SIG-M5 treated with dmso at 0.1 percent for 504 hours (cell line): Measurements from ENCODE around the gene POU2F3.

Source experiments
- DNase-seq: peaks from one replicate; lab custom pipeline; 2025; ENCODE audit not compliant: unreplicated experiment; lab: John Stamatoyannopoulos, UW

Gene POU2F3

DNA sequence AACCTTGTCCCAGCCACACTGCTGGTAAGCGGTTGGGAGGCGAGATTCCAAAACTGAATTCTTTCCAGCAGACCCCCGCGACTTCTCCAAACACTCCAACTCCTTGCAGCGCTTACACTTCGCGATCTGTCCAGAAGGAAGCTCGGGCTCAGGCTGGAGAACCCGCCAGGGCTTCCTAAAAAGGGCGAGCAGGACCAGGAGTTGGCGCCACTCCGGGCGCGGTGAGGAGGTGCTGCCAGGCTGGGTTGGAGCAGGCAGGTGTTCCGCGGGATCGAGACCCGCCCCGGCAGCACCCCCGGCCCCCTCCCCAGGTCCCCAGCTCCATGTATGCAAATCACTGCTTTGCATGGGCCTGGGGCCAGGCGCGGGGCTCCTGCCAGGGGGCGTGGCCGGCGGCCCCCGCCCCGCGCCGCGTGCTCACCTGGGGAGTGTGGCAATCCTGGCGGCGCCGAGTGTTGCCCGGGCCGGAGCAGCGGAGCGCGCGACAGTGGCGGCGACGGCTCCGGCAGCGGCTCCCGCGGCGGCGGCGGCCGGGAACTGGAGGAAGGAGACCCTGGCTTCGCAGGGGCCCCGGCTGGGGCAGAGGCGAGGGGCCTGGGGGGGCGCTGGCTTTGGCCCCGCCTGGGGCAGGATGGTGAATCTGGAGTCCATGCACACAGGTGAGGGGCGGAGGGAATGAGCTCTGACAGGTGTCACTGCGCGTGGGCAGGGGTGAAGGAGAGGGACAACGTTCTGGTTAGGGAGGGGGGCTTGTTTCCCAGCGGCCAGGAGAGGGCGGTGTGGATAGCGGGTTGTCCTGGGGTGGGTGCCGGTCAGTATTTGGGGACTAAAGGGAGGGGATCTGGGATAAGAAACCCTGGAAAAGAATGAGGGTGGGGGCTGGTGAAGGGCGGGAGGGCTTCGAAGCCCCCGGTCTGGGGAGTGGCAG is at the start of gene POU2F3:
TSS of gene POU2F3 (plus strand) at position 428 of the 928 bp plus-strand sequence. CDS start at position 632, 204 bp downstream.
- DNase-seq, result no peak

DNA sequence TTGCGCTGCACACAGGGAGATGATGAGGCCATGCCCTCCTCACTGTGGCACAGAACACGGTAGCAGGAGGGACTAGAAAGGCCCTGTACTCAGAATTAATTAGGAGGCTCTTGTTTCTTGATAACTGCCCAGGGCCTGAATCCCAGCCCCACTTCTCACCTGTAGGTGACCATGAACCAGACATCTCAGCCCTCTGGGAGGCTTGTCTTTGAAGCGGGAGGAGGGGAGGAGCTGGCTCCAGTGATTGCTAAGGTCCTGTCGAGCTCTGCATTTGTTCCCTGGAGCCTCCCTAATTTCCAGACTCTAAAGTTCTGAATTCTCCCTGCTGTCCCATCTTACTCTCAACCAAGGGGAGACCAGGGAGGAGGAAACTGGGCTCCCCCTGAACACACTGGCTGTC is 48.9 kb upstream of the POU2F3 start:
- DNase-seq, result no peak

DNA sequence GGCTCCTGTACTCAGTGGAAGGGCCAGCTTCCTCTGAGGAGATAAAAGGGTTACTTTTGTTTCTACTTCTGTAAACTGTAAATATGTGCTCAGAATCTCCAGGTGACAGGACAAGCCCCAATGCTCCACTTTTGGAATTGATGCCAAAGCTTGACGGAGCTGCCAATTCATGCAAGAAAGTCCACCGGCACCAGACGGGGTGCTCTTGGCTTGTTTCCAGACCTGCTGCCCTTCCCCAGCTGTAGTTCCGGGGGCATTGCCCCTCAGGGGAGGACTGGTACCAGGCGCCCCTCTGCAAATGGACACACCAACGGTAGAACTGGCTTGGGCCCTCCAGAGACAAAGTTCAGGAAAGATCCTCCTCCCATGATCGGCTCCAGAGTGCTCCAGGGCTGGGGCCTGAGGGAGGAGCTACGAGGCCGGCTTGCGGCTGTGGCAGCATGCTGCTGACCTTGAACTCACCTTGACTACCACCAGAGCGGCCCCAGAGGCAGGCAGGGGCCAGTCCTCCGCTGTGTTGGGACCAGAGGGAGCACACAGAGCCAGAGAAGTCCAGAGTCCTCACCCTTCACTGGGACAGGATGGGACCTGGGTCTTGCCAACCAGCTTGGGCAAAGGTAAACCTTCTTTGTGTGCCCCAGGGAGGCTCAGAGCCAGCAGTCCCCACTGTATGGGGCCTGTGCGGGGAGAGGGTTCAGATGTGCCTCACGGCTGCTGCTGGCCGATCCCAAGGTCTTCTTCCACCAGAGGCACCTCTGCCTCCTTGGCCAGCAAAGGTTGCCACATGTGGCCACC is 46.9 kb upstream of the POU2F3 start:
- no peak for DNase-seq

- DNase-seq, result no peak
These were observed 45.8 kb upstream of the POU2F3 start for GRCh38 chr11:120194166-120194565.

GRCh38 chr11:120195601-120196320 is 44.2 kb upstream of the POU2F3 start:
- DNase-seq, result no peak

DNA sequence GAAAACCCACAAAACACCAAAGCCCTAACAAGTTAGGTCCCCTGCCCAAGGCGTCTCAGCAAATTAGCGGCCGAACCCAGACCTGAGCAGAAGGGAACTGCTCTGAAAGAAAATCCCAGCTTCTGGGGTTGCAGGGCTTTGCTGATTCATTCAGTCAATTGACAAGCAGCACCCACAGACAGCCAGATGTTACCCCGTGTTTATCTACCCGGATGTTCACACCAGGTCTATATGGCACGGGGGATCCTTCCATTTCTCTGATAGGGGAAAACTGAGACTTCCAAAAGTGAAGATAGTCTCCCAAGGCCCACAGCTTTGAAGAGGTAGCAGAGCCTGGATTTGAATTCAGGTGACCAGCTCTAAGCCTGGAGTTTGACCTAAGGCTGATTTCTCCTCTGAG is 43.1 kb upstream of the POU2F3 start:
- no peak for DNase-seq

DNA sequence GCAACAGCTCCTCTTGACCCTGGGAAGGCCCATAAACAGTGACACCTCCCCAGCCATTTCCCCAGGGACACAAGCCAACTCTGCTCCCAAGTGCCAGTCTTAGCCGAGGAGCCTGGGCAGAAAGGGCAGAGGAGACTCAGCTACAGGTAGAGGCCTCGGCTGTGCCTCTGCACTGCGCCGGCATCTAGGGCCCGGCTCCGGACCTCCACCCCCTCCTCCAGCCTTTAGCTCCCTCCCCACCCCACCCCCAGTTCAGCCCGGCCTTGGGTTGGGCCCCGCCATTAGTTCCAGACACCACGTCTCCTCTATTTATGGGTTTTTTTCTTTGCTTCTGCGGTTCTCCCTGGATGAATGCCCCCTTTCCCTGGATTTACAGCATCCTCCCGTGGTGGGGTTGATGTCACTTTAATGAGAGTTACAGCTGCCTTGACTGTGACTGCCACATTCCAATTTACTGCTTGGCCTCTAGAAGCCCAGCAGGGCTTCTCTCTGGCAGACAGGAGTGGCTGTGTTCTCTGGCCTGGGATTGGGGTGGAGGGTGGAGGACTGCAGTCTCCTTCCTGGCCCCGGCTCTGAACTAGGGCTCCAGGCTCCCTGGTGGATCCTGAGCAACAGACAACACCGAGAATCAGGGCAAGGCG is 42.6 kb upstream of the POU2F3 start:
- DNase-seq, result no peak

DNA sequence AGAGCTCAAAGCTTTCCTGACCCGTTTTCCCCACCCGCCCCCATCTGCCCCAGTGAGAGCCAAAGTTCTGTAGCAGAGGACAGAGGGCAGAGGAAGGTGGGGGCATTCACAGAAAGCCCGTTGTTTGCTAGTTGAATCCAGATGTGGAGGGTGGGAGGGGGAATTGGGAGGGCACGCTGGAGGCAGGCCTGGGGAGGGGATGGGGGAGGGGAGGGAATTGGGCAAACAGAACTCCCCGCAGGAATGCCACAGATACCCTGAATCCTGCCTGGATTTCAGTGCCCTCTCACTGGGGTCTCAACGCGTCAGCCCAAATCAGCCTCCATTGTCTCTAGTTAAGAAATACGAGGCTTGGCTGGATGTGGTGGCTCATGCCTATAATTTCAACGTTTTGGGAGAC is 42.0 kb upstream of the POU2F3 start:
- DNase-seq, result no peak

DNA sequence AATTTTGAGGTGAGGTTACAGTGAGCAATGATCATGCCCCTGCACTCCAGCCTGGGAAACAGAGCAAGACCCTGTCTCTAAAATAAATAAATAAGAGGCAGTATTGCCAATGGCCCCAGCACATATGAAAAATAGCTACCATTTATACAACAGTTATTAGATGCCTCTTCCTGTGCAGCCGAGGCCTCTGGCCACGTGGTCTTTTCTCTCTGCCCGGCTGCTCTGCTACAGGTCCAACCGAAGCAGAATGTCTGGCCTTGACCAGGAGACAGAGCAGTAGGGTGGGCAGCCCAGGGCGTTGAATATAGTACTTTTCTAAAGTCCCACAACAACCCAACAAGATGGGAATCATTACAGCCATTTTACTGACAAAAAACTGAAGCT is 41.5 kb upstream of the POU2F3 start:
- no peak for DNase-seq

DNA sequence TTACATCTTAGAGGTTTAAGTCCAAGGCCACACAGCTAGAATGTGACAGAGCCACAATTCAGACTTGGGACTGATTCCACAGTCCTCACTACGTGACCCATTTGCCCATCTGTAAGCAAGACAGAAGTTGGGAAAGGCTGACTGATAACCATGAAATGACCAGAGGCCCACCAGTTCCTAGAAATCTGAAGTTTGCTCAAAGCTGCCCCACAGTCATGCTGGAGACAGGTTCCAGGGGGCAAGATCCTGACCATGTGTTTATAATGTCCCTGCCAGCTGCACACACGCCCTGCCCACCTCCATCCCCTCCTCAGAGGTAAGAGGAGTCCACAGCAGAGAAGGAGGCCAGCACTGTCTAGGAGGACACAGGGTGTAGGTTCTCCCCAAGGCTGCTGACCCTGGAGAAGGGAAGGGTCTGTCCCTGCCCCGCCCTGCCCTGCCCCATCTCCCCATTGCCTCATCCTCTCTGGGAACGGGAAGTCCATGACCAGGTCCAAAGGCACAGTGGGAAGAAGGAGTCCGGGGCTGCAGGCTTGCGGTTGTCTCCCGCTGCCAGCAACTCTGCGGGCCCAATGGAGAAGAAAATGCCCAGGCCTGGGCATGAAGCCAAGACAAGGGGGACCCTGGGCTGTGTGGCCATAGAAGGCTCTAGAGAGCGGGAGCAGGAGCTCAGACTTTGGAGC is 41.0 kb upstream of the POU2F3 start:
- no peak for DNase-seq

DNA sequence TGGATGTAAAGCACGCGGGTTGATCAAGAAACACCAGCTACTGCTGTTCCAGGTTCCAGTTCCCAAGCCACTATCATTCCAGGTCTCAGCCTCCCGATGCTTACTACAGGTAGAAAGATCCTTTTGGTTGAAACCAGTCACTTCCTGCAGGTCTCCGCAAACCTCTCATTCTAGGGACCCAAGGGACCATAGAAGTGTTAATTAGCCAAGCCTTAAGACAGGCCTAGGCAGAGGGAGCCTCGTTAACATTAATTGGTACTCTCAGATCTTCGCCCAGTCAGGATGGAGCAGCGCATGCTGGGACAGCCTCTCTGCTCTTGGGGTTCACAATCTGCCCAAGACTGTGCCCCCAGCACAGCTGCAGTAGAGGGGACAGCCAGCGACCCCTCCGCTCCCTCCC is 40.3 kb upstream of the POU2F3 start:
- DNase-seq, result no peak

DNA sequence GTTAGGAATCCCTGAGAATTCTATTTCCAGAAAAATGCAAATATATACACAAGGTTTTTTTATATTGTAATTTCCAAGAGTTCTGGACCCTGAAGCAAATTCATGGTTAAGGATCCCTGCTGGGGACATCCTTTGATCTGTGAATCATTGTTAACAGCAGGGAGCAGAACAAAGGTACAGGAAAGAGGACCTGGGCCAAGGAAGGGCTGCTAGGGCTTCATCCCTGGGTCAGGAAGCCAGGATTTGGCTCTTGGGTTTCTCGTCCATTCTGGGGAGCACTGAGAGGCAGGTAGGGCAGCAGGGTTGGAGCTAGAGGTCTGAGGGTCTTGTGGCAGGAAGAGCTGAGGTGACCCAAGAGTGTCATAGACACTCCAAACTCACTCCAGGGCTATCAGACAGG is 39.3 kb upstream of the POU2F3 start:
- DNase-seq, result no peak

GRCh38 chr11:120201653-120202052 is 38.3 kb upstream of the POU2F3 start:
- no peak for DNase-seq

DNA sequence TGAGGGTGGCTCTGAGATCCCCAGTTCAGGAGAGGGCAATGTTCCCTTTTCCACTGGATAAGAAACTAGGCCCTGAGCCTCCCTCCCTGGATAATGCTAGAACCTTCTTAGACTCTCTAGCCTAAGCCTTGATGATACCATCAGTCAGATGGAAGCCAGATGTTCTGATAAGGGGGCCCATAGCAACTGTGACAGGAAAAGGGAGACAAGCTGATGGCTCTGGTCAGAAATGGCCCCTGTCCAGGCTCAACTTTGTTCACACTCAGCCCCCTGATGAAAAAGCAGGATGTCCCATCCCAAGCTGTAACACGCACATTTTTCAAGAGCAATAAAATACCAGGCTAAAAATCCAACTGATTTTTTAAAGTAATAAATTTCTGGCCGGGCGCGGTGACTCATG is 36.3 kb upstream of the POU2F3 start:
- no peak for DNase-seq

DNA sequence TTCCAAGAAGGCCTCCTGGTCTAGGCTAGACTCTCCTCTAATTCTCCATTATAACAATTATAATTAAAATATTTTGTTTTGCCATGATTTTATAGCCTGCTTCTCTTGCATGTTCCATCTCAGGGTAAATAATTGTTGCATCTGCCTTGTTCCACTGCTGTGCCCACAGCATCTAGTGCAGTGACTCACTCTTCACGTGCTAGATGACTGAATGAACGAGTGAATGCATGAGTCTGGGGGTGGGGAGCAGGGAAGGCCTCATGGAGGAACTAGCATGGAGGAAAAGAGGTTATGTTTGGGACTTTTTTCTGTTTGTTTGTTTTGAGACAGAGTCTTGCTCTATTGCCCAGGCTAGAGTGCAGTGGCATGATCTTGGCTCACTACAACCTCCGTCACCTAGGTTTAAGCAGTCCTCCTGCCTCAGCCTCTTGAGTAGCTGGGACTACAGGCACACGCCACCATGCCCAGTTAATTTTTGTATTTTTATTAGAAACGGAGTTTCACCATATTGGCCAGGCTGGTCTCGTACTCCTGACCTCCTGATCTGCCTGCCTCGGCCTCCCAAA is 34.3 kb upstream of the POU2F3 start:
- no peak for DNase-seq

- DNase-seq, result no peak
These were observed 32.4 kb upstream of the POU2F3 start for GRCh38 chr11:120207512-120207911.

GRCh38 chr11:120208001-120208441 is 31.9 kb upstream of the POU2F3 start:
- peak; percentile 73 for DNase-seq

DNA sequence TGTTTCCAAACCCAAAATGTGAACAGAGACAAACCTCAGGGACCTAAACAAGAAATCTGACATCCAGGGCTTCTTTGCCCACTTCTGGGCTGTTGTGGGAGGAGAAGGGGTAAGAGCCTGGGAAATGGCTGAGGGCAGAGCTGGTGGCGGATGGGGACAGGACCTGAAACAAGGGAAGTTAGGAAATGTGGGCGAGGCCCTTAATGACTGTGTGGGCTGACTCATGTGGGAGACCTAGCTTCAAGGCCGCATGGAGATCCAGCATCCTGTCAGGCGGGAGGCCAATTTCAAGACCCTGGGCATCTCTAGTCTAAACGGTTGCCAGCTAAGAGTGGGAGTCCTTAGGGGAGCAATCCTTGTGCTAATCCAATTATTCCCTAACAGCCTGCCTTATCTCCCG is 31.2 kb upstream of the POU2F3 start:
- peak; percentile 83 for DNase-seq

DNA sequence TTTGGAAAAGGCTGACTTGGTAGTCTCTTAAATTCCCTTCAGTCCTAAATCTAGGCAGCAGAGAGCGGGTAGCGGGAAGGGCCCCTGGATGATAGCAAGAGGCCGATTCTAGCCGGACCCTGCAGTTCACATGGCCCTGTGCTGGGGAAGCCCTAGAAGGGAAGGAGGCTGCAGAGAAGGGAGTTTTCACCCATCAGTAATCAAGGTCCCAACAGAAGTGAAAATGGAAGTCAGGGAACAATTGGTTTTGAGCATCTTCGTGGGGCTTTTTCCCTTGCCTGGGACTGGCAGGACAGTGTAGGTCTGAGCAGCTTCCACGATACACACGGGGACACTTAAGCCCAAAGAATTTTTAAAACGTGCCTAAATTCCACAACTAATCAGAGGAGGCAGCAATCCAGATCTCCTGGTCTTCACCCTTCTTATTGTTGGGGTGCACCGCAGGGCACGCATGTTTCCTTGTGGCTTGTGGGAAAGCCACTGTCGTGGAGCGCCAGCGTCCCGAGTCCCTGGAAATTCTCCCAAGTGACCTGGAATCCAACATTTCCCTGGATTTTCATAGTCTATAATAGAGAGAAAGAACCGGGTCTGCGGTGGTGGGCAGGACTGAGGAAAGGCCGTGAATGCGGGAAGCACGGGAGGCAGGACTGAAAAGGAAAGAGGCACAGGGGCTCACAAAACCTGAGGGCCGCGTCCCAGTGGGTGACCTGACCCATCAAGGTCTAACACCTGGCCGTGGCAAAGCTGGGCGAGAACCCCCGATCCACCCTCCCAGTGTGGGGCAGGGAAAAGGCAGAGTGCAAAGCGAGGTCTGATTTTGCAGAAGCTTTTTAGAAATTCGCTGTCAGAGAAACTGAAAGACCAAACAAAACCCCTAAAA is 30.0 kb upstream of the POU2F3 start:
- no peak for DNase-seq
